GM18858 (cell line): ENCODE measurements around the gene C9orf78.

Experiments used
- ATAC-seq: cut with Tn5 transposase; IDR thresholded peaks from one replicate; pipeline ENCODE4 v1.9.1; 2021; ENCODE audit not compliant: unreplicated experiment

The C9orf78 gene

DNA sequence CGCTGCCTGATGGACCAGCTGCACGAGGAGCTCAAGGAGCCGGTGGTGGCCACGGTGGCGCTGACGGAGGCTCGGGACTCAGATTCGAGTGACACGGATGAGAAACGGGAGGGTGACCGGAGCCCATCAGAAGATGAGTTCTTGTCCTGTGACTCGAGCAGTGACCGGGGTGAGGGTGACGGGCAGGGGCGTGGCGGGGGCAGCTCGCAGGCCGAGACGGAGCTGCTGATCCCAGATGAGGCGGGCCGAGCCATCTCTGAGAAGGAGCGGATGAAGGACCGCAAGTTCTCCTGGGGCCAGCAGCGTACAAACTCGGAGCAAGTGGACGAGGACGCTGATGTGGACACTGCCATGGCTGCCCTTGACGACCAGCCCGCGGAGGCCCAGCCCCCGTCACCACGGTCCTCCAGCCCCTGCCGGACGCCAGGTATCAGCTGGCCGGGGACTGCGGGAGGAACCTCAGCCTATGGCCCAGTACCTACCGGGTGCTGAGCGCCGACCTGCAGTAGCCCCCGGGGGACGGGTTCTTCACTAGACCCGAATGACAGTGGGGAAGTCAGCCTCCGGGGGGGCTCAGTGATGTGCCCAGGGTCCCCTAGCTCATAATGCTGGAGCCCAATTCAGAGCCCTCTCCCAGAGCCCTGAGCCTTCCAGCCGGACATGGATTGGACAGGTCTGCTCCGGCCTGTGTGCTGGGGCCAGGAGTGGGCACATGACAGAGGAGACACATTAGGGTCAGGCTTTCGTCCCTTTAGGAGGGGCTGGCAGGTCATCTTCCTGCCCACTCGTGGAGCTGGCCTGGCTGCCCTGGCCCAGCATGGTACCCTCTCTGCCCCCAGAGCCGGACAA, 33.2 kb upstream of the C9orf78 start:
- ATAC-seq: no peak

GRCh38 chr9:129867136-129868022, 32.3 kb upstream of the C9orf78 start:
- no peak for ATAC-seq

DNA sequence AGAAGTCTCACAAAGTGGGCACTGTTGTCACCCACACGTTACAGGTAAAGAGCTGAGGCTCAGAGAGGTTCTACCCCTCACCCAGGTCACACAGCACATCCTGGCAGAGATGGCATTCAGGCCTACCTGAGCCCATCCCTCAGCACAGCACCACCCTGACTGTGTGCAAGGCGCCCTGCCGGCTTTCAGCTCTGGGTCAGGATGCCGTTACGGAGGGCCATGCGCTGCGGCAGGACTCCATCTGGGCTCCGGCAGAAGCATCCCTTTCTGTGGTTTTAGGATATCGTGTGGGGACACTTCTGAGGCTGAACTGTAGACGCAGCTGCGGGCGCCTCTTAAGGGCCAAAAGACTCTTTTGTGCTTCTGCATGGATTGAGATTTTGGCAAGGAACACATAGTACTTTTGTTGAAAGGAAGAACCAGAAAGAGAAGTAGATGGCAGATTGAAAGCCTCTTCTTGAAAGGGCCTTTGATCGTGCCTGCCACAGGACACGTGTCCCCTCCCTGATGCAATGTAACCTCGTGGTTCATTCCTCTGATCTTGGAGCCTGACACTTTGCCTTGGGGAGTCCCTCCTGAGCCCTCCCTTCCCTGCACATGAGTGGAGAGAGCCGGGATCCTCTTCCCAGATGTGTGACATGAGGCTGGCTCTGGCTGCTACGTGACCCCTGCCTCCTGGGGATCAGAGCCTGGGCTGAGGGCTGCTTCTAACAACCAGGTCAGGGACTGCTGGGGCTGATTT, 31.5 kb upstream of the C9orf78 start:
- ATAC-seq: no peak

- no peak for ATAC-seq
These were observed 30.7 kb upstream of the C9orf78 start for GRCh38 chr9:129865668-129866320.

GRCh38 chr9:129864991-129865647, 30.0 kb upstream of the C9orf78 start:
- no peak for ATAC-seq

DNA sequence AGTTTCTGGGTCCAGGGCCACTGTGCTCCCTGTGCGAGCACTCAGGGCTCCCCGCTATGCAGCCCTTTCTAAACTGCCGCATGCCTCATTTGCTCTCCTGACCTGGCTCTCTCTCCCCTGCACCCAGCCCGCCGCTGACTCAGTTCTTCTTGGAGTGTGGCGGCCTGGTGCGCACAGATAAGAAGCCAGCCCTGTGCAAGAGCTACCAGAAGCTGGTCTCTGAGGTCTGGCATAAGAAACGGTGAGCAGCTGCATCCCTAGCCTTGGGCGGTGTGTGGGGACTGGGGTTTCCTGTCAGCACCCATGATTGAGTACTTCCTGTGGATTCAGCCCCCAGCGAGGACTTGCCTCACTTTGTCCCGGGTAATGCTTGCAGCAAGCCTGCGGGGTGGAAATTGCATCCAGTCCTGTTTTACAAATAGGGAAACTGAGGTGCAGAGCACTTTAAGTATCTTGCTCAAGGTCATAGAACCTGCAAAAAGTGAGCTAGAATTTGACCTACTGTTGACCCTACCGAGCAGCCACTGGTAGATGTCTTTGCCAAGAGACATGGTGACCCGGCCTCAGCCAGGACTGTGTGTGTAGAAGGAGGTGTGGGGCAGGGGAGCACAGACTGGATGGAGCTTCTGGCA, 28.1 kb upstream of the C9orf78 start:
- ATAC-seq: no peak

GRCh38 chr9:129861447-129861827, 26.4 kb upstream of the C9orf78 start:
- no peak for ATAC-seq

DNA sequence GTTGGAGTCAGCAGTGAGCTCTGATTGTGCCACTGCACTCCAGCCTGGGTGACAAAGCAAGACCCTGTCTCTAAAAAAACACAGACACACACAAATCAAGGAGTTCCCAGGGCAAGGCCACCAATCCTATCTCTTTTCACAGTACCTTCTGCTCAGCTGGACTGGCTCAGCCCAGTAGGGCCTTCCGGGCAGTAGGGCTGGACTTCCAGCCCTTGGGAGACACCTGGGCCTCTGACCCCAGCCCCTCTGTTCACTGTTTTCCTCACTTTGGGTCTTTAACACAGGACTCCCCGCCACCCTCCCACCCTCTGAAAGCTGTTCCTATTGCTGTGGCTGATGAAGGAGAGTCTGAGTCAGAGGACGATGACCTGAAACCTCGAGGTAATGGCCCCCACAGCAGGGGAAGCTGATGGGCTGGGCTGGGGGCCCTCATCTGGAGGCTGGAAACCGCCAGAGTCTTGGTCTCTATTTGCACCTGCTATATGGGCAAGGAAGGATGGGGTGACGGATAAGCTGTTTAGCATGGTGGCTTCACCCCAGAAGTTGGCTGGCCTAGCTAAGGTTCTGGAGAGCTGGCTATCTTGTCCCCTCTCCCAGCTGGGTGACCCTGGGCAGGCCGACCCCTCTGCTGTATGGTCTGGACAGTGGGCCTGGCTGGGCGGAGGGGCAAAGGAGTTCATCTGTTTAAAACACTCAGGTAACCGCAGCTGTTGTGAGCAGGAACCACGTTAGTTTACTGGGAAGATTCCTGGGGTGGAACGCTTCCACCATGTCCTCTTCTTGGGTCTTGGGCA, 25.8 kb upstream of the C9orf78 start:
- no peak for ATAC-seq

- ATAC-seq: no peak
These were observed 23.3 kb upstream of the C9orf78 start for GRCh38 chr9:129858167-129858962.

- ATAC-seq: no peak
These were observed 22.1 kb upstream of the C9orf78 start for GRCh38 chr9:129857207-129857606.

DNA sequence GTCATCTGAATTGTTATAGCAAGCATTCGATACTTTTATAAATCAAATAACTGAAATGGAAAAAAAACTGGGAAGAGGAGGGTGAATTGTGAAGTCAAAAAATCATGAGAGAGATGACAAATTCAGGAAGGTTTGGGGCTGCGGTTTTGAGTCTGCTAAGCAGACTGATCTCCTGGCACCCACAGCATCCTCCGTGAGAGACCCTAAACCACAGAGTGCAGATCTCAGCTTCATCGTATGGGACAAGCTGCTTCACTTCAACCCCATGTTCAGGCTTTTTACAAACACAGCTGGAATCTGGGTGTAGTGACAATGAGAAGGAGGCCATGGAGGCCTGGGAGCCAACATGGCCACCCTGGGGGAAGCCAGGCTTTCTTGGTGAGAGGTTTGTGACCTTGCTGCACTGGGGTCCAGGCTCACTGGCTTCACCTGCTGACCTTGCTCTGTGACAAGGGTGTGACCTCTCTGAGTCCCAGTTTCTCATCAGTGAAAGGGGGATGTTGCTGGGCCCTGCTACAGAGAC, 19.6 kb upstream of the C9orf78 start:
- no peak for ATAC-seq

DNA sequence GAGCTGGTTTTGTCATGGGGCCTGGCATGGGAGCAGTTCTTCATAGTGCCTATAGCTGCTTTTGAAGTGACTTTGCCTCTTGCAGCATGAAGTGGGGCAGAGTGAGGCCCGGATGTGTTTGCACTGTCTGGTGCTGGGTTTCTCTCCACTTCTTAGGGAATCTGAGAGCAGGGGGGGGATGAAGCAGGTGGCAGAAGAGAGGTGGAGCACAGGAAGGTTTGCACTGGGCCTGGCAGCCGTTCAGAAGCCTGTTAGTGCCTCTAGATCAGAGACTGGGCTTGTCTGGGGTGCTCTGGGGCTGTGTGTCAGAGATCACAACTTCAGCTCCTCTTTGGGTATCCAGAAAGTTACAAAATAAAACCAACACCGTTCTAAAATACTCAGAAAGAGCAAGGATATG, 18.5 kb upstream of the C9orf78 start:
- ATAC-seq: no peak

GRCh38 chr9:129852579-129852978, 17.5 kb upstream of the C9orf78 start:
- ATAC-seq: no peak

DNA sequence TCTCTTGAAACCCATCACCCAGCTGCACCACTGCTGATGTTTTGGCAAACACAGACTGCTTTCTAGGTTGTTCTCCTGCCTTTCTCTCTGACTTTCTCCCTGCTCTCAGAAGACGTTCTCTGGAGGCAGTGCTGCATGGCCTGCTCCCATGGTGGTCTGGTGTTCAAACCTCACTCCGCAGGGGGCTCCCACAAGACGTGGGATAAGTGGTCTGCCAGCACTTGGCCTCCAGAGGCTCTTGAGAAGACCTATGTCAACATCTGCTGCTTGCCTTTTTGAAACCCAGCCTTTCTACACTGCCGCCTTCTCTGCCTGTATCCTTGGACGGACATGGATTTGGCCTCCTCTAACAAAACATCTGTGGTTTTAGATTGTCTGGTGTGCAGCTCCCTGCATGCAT, 16.7 kb upstream of the C9orf78 start:
- no peak for ATAC-seq

DNA sequence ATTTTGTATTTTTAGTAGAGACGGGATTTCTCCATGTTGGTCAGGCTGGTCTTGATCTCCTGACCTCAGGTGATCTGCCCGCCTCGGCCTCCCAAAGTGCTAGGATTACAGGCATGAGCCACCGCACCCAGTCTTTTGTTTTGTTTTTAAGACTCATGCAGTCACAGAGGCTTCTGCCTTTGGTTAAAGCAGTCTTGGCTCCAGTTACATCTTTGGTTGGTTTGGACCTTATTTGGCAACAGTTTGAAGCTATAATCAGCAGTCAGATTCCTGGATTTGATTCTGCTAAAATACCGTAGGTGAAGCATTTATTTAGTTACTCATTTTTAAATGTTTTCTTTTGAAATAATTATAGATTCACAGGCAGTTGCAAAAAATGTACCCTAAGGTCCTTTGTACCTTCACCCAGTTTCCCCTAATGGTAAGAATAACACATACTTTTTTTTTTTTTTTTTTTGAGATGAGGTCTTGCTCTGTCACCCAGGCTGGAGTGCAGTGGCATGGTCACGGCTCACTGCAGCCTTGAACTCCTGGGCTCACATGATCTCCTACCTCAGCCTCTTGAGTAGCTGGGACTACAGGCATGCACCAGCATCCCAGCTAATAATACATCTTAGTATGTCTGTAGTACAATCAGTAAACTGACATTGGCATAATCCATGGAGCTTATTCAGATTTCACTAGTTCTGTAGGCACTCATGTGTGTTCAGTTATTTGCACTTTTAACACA, 15.9 kb upstream of the C9orf78 start:
- ATAC-seq: no peak

DNA sequence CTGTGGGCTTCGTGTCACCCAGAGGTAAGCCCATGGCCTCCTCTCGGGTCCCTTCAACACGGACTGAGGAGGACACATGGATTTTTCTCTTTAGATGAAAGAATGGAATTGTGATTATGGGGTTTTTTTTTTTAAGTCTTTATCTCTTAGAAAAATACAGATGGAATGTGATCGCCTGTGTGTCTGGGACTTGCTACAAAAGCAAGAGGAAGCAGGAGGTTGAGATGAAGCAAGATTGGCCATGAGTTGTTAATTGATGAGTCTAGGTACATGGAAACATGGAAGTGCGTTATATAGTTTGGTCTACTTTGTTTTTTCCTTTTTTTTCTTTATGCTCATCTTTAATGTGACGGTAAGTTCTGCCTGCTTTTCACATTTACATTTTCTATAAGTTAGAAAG, 14.8 kb upstream of the C9orf78 start:
- ATAC-seq: no peak

DNA sequence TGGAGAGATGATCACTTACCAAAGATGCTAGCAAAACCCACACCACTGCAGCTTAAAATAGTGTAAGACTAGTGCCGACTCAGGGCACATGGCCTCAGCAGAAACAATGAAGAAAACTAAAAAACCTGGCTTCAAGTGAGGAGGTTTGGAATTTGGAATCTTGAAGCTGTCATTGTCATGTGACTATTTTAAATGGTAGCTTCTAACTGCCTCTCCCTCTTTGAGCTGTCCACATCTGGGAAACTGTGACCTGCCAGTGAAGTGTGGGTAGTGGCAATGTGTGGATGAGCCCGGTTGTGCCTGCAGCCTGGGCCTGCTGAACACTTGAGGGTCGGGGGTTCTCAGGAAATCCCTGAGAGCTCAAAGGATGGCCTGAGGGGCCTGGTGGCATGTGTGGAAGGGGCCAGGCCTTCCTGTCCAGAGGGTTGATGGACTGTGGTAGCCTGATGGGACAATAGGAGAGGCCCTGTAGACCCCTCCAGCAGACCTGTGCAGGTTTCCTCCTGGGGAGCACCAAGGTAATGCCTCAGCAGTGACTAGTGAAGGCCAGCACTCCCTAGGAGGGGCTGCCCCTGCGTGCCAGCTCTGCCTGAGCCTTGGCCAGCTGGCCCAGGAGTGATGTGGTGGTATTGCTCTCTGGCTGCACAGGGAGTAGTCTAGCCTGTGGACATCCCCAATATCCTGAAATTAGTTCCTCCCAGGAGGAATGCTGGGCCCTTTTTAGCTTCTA, 13.8 kb upstream of the C9orf78 start:
- ATAC-seq: no peak
